ENCODE results near the gene PRR9. TPM values are rescaled to one million over a fixed set of nuclear protein-coding genes. Genes with fewer than 3 reads are reported as not detected.
A peak's percentile ranks its signal among the peaks of the same experiment; 100 is the strongest.

The PRR9 gene
- total RNA-seq, 2 experiments from 2014 or later: not detected

DNA sequence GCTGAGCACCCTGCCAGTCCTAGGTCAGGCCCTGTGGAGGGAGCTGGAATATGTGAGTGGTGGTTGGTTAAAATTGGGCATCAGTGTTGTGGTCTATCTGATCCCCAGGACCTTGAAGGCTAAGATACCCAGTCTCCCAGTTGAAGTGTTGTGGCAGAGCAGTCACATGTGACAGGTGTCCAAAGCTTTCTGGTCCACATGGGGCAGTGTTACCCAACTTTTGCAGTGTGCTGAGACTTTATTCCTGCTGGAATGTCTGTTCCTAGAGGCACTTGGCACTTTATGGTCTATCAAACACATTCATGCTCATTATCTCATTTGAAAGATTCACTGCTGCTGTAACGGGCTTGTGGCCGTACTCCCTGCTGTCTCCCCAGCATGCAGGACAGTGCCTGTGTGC, 21.1 kb downstream of the PRR9 start:
- POLR2A ChIA-PET: no interaction called here
- H3K27ac Mint-ChIP-seq: no peak overlapping the region
- no peak overlapping the region for H3K4me3 Mint-ChIP-seq
- DNase-seq: no peak
- CTCF ChIA-PET: interaction anchor here (1.4 kb wide), 1 partner anchor 15 kb away, joined by 6 read pairs; no protein-coding TSS in a partner anchor
- peaks cover 2% of the 10 kb centered on the region for H3K27me3 Mint-ChIP-seq
- H3K36me3 Mint-ChIP-seq (ENCODE audit: low read depth): no peaks in the 10 kb centered on the region
- no peaks in the 10 kb centered on the region for H3K9me3 Mint-ChIP-seq
- H3K4me1 Mint-ChIP-seq: no peaks in the 10 kb centered on the region

DNA sequence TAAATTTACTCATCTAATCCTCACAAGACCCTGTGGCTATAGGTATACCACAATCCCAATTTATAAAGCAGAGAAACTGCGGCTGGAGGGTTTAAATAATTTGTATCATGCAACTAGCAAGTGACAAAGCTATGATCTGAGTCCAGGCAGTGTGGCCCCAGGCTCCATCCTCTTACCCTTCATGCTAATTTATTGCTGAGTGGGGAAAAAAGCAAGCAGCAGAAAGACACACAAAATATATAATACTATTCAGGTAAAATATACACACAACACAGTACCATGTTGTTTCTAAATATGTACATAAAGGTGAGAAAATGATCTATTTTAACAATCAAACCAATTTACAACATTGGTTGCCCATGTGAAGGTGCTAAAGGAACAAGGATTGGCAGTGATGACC, 24.8 kb downstream of the PRR9 start:
- Mint-ChIP-seq H3K4me3 (no peak overlapping the region), H3K36me3 (ENCODE audit: low read depth) (no peaks in the 10 kb centered on the region), H3K27ac (no peak overlapping the region), H3K4me1 (no peaks in the 10 kb centered on the region), H3K9me3 (no peaks in the 10 kb centered on the region), H3K27me3 (peaks cover 7% of the 10 kb centered on the region)
- no peak for DNase-seq
- POLR2A ChIA-PET: no interaction called here
- CTCF ChIA-PET: interaction anchor here (0.6 kb wide), 2 partner anchors 1073 to 1200 kb away, joined by 3 to 4 read pairs; no protein-coding TSS in a partner anchor

DNA sequence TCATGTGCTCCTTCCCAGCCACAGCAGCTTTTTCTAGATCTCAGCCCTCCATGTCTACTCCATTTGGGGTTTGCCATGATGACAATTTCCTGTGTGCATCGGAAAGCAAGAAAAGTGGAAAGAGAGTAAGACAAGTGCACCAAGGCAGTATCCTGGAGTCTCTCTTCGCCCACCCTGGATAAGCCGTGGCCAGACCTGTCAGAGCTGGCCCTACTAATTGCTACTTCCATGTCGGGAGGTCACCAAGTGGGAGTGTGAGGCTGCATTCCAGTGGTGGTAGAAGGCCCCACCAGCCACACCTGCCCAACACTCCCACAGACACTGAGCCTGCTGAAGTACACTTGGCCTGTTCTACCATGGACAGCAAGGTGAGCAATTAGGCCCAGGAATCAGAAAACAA, 28.1 kb downstream of the PRR9 start:
- Mint-ChIP-seq H3K9me3 (no peaks in the 10 kb centered on the region), H3K4me3 (no peak overlapping the region), H3K27ac (no peak overlapping the region), H3K27me3 (peaks cover 20% of the 10 kb centered on the region), H3K36me3 (ENCODE audit: low read depth) (no peaks in the 10 kb centered on the region), H3K4me1 (no peaks in the 10 kb centered on the region)
- ChIA-PET POLR2A (no interaction called here), CTCF (interaction anchor here (1.3 kb wide), 1 partner anchor 43 kb away, joined by 3 read pairs; no protein-coding TSS in a partner anchor)
- DNase-seq: no peak

DNA sequence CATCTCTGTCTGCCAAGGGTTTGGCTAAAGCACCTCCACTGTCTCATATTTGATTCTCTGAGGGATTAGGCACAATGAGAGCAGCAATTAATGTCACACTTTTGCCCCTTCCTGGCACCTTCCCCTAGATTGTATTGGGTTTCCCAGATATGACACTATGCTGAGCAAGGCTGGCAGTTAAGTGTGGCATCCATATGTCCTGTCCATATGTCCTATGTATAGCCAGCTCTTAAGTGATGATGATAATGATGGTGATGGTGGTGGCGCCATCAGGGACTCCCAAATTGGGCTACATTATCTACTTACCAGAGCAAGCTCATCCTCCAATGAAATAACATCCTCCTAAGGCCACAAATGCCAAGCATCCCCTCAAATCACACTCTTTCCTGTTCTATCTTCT, 28.6 kb downstream of the PRR9 start:
- H3K4me3 Mint-ChIP-seq: no peak overlapping the region
- CTCF ChIA-PET: interaction anchor here (1.3 kb wide), 1 partner anchor 43 kb away, joined by 3 read pairs; no protein-coding TSS in a partner anchor

DNA sequence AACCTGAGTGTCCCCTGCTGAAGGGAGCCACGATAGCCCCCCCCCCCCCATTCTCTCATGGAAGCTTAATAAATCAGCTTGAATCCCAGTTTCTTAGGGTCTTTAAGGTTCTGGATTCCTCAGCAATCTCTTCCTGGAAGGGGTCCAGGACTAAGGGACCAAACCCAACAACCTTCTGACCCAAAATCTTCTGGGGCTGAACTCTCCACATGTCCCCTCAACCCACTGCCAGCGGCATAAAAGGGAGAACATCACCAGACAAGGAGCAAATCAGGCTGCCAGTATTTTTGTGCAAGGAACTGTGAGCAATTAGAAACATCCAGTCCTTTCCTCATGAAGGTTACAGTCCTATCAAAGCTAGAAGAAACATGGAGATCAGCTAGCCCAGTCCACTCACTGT, 29.4 kb downstream of the PRR9 start:
- H3K4me3 Mint-ChIP-seq: no peak overlapping the region
- POLR2A ChIA-PET: no interaction called here
- no peaks in the 10 kb centered on the region for H3K4me1 Mint-ChIP-seq
- DNase-seq: no peak
- no peak overlapping the region for H3K27ac Mint-ChIP-seq
- H3K9me3 Mint-ChIP-seq: no peaks in the 10 kb centered on the region
- H3K36me3 Mint-ChIP-seq (ENCODE audit: low read depth): no peaks in the 10 kb centered on the region
- peaks cover 22% of the 10 kb centered on the region for H3K27me3 Mint-ChIP-seq
- CTCF ChIA-PET: no interaction called here

More for the DNA sequence above, 28.6 kb downstream of the PRR9 start:
- Mint-ChIP-seq H3K27ac (no peak overlapping the region), H3K4me1 (no peaks in the 10 kb centered on the region), H3K36me3 (ENCODE audit: low read depth) (no peaks in the 10 kb centered on the region), H3K27me3 (peaks cover 21% of the 10 kb centered on the region), H3K9me3 (no peaks in the 10 kb centered on the region)
- POLR2A ChIA-PET: no interaction called here
- no peak for DNase-seq

DNA sequence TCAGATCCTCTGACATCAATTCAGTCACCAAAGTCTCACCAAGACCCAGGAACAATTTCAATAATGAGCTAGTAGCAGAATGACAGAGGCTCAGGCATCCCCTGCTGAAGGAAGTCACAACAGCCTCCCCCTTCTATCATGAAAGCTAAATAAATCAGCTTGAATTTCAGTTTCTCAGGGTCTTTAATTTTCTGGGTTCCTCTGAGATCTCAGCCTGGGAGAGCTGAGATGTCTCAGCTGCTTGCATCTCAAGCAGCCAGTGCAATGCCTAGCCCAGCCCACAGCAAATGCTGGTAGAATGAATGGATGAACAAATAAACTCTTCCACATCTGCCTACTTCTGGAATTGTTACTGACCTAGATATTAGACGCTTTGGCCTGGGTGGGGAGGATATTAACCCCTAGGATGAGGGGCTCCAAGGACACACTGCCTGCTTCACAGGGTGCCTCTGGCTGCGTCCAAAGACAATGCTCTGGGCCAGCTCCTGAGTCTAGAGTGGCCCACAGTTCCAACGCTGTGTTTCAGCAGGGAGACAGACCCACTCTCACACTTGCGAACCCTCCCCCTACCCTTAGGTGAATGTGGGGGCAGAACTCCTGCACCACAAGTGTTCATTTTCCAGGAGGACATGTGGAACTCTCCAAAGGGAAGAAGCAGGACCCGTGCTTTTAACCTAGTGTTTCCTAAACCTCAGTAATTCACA, 30.9 kb downstream of the PRR9 start:
- H3K27me3 Mint-ChIP-seq: peaks cover 22% of the 10 kb centered on the region
- CTCF ChIA-PET: no interaction called here
- H3K4me1 Mint-ChIP-seq: no peaks in the 10 kb centered on the region
- no peak overlapping the region for H3K27ac Mint-ChIP-seq
- no peaks in the 10 kb centered on the region for H3K36me3 Mint-ChIP-seq (ENCODE audit: low read depth)
- no peak overlapping the region for H3K4me3 Mint-ChIP-seq
- POLR2A ChIA-PET: no interaction called here
- DNase-seq: no peak
- H3K9me3 Mint-ChIP-seq: no peaks in the 10 kb centered on the region

DNA sequence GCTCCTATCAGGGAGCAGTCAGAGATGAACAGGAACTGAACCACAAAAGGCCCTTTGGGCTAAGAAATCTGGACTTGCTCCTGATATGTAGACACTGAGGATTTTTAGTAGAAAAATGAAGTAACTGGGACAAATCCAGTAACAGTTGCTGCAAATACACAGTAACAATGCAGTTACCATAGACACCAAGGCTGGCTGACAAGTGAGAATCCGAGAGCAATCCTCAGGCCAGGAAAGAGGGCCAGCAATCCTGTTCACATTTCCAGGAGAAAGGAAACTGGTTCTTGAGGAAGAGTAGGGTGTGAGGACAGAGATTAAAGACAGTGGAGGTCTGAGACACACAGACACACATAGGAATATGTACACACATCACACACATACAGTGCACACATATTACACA, 32.8 kb downstream of the PRR9 start:
- H3K4me1 Mint-ChIP-seq: peaks cover 8% of the 10 kb centered on the region
- H3K36me3 Mint-ChIP-seq (ENCODE audit: low read depth): no peaks in the 10 kb centered on the region
- H3K27me3 Mint-ChIP-seq: peaks cover 19% of the 10 kb centered on the region
- no peak overlapping the region for H3K4me3 Mint-ChIP-seq
- no peak for DNase-seq
- POLR2A ChIA-PET: no interaction called here
- H3K9me3 Mint-ChIP-seq: no peaks in the 10 kb centered on the region
- no peak overlapping the region for H3K27ac Mint-ChIP-seq
- CTCF ChIA-PET: no interaction called here

DNA sequence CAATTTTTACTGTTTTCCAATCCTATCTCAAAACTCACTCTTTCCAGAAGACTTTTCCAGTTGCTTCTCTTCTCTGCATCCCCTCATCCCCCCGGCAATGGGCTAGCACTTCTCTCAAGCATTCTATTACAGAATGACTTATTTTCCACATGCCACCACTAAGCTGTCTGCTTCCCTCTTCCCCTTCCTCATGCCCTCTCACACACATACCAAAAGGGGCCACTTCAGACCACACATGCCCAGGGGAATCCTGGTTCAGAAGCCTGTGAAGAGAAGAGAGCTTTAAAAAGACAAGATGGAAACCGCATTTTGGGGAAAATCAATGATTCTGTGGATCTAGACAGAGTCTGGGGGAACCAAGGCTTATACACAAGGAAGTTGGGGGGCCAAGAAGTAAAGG, 33.7 kb downstream of the PRR9 start:
- Mint-ChIP-seq H3K36me3 (ENCODE audit: low read depth) (no peaks in the 10 kb centered on the region), H3K4me3 (no peak overlapping the region), H3K4me1 (peaks cover 8% of the 10 kb centered on the region), H3K27me3 (peaks cover 17% of the 10 kb centered on the region), H3K9me3 (no peaks in the 10 kb centered on the region), H3K27ac (no peak overlapping the region)
- ChIA-PET CTCF (no interaction called here), POLR2A (no interaction called here)
- DNase-seq: no peak

DNA sequence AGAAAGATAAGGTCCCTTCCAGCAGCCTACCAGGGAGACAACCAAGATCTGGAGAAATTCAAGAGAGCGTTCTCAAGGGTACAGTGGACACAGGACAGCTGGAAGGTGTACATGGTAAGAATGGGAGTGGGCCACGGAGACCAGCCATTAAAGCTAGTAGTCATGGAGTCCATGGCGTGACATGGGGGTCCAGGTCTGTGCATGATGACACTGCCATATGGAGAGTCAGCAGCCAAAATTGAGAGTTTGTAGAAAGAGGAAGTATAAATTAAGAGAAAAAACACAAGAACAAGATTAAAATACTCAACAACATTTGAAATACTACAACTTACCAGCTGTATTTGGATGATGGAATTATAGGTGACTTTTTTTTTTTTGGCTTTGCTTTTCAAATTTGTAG, 34.2 kb downstream of the PRR9 start:
- H3K36me3 Mint-ChIP-seq (ENCODE audit: low read depth): no peaks in the 10 kb centered on the region
- H3K4me3 Mint-ChIP-seq: no peak overlapping the region
- peaks cover 8% of the 10 kb centered on the region for H3K4me1 Mint-ChIP-seq
- H3K9me3 Mint-ChIP-seq: no peaks in the 10 kb centered on the region
- ChIA-PET CTCF (interaction anchor here (1.0 kb wide), 1 partner anchor 37 kb away, joined by 4 read pairs; no protein-coding TSS in a partner anchor), POLR2A (no interaction called here)
- no peak overlapping the region for H3K27ac Mint-ChIP-seq
- H3K27me3 Mint-ChIP-seq: peaks cover 17% of the 10 kb centered on the region
- DNase-seq: no peak

DNA sequence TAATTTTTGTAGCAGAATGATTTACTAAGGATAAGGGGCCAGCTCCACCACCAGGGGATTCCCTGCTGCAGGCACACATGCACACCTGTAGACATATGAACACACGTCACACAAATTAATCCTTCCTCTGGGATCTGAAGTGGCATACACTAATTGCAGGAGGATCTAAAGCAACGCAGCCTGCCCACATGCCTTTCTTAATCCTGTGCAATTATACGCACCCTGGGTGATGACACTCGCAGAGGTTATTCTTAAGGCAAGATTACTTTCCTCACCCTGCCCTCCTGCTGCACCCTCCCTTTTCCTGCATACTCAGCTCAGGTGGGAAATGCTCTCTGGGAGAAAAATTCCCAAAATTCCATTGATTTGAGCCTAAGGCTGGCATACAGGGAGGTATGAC, 34.6 kb downstream of the PRR9 start:
- peaks cover 8% of the 10 kb centered on the region for H3K4me1 Mint-ChIP-seq
- ChIA-PET POLR2A (no interaction called here), CTCF (interaction anchor here (1.0 kb wide), 1 partner anchor 37 kb away, joined by 4 read pairs; no protein-coding TSS in a partner anchor)

DNA sequence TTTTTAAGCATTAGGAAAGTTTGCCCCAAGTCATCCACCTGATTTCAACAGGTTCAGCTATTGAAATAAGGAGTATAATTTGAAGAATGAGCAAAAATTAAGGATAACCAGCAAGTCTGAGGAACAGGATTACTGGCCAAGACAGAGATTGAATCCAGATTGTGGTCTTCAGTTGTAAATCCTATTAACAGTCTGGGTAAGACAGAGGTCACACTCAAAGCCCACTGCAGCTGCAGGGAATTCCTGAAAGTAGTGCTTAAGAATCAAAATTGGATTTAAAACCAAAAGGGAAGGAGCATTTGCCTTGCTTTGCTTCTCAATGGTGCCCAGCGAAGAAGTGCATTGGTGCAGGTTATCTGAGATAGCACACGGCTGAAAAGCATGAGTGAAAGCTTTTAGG, 35.7 kb downstream of the PRR9 start:
- ChIA-PET CTCF (interaction anchor here (1.2 kb wide), 1 partner anchor 14 kb away, joined by 6 read pairs; no protein-coding TSS in a partner anchor), POLR2A (no interaction called here)
- H3K4me3 Mint-ChIP-seq: no peak overlapping the region
- H3K4me1 Mint-ChIP-seq: peaks cover 8% of the 10 kb centered on the region
- no peaks in the 10 kb centered on the region for H3K36me3 Mint-ChIP-seq (ENCODE audit: low read depth)
- H3K27ac Mint-ChIP-seq: no peak overlapping the region
- H3K27me3 Mint-ChIP-seq: peaks cover 11% of the 10 kb centered on the region
- H3K9me3 Mint-ChIP-seq: no peaks in the 10 kb centered on the region
- no peak for DNase-seq

More for the DNA sequence above, 34.6 kb downstream of the PRR9 start:
- no peak overlapping the region for H3K27ac Mint-ChIP-seq
- DNase-seq: no peak
- no peaks in the 10 kb centered on the region for H3K36me3 Mint-ChIP-seq (ENCODE audit: low read depth)
- peaks cover 15% of the 10 kb centered on the region for H3K27me3 Mint-ChIP-seq
- no peaks in the 10 kb centered on the region for H3K9me3 Mint-ChIP-seq
- no peak overlapping the region for H3K4me3 Mint-ChIP-seq

DNA sequence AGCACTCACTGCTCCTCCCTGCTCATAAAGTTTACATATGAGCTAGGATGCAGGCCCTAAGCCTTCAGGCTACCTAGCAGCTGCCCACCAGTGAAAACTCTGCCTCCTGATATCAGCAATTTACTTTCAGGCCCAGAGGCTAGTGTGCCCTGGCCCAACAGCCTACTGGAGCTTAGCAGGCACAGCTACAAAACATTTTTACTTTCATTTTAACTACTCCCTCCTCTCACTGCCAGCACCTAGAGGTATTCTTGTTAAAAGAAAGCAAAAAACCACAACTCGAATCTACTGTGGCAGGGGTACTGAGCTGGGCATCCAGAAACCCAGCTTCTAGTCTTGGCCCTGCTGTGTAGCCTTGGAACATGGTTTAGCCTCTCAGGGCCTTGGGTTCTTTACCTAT, 36.3 kb downstream of the PRR9 start:
- Mint-ChIP-seq H3K27me3 (peaks cover 13% of the 10 kb centered on the region), H3K9me3 (no peaks in the 10 kb centered on the region), H3K27ac (peak overlapping the region; percentile 73), H3K4me3 (no peak overlapping the region), H3K36me3 (ENCODE audit: low read depth) (no peaks in the 10 kb centered on the region), H3K4me1 (peaks cover 8% of the 10 kb centered on the region)
- POLR2A ChIA-PET: no interaction called here
- DNase-seq: no peak
- CTCF ChIA-PET: interaction anchor here (1.2 kb wide), 1 partner anchor 14 kb away, joined by 6 read pairs; no protein-coding TSS in a partner anchor

DNA sequence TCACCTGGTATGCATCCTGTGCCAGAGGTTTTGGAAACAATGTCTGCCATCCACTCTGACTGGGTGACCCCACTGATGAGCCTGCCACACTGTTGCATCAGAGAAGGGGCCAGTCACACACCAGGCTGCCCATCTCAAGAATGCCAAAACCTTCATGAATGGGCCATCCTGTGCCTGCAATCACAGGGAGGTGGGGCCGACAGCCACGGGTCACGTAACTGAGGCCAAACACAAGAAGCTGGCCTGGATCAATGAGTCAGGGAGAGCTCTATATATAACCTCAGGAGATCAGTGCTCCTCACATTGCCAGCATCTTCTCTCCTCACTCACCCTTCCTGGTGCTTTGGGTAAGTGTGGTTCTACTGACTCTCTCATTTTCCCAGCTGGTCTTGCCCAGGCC, 42.0 kb downstream of the PRR9 start, which contains the start of gene LORICRIN:
LORICRIN (plus strand) TSS at position 301 of the 400 bp plus-strand sequence. CDS start 1,263 bp downstream, outside the sequence.
- H3K27me3 Mint-ChIP-seq: peaks cover 53% of the 10 kb centered on the region
- DNase-seq: no peak
- ChIA-PET CTCF (interaction anchor here (0.8 kb wide), 1 partner anchor 9 kb away, joined by 5 read pairs; no protein-coding TSS in a partner anchor), POLR2A (no interaction called here)
- no peak within 1 kb of the TSS for H3K27ac Mint-ChIP-seq
- H3K4me1 Mint-ChIP-seq: peaks cover 24% of the 10 kb centered on the region
- H3K36me3 Mint-ChIP-seq (ENCODE audit: low read depth): no peaks in the 10 kb centered on the region
- peak within 1 kb of the TSS; percentile 9 for H3K4me3 Mint-ChIP-seq
- H3K9me3 Mint-ChIP-seq: no peaks in the 10 kb centered on the region

All from activated CD4-positive, alpha-beta T cell treated with anti-CD3 and anti-CD28 coated beads, Interleukin-2, amount 10 ng/mL, durations not matched to agents 7 days and 5 days (primary cell).